GM19324 (cell line): ENCODE measurements around the gene GPRC5D.

Experiments
- ATAC-seq: cut with Tn5 transposase; IDR thresholded peaks from one replicate; pipeline ENCODE4 v1.9.1; 2021; ENCODE audit warnings: mild to moderate bottlenecking, moderate library complexity; ENCODE audit not compliant: unreplicated experiment, low FRiP score

The GPRC5D gene

DNA sequence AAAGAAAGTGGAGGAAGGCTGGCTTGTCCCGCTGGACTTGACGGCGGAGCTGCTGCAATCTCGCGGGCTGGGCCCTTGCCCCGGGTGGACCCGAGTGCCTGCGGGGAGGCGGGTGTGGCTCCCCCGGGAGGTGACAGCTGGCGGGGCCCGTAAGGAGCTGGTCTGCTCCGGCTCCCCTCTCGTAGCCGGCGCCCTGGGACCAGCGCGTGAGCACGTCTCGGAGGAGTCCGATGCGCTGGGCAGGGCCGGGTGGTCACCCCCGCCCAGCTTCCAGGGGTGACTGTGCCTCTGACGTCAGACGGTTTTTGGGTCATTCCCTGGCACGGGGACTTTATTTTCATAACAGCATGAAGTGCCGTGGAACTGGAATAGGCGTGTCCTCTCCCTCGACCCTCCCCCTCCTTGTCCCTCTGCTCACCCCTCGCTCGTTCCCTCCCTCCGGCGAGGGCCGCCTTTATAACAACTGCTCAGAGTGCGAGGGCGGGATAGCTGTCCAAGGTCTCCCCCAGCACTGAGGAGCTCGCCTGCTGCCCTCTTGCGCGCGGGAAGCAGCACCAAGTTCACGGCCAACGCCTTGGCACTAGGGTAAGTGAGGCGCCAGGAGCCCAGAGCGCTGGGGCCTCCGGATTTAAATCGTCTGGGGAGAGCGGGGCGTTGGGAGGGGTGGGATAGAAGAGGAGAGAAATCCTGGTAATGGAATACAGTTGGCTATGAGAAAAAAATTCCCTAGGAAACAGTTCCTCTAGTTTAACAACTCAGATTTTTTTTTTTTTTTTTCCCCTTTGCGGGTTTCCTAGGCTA, 60.7 kb downstream of the GPRC5D start, which contains the start of gene GPRC5A:
Gene GPRC5A (plus strand): TSS at position 483 of the 801 bp plus-strand sequence. CDS start 16,688 bp downstream, outside the sequence.
- ATAC-seq, result no peak
